Subcutaneous adipose tissue (tissue), 4 donors: ENCODE data around the gene CNN2. TPM values are rescaled to one million over a fixed set of nuclear protein-coding genes. Genes with fewer than 3 reads are reported as not detected.

Experiments
- total RNA-seq, 4 donors: library from RNA; depleted of rRNA; stranded (reverse); fragments of >200 nt; gene quantifications; one replicate each; pipeline ENCODE4 v1.1.0, GENCODE V29; 2016
- TF ChIP-seq, protein P1 (sequence below): fragments of 450-650 bp; IDR thresholded peaks from one replicate; pipeline ENCODE4 v1.5.1; 2016; ENCODE audit warnings: low read depth, mild to moderate bottlenecking, control low read depth, antibody characterized with exemption, moderate library complexity

The CNN2 gene
- total RNA-seq, 4 donors from 2014 or later = 32.1 to 86.8 (median 52.2) TPM

DNA sequence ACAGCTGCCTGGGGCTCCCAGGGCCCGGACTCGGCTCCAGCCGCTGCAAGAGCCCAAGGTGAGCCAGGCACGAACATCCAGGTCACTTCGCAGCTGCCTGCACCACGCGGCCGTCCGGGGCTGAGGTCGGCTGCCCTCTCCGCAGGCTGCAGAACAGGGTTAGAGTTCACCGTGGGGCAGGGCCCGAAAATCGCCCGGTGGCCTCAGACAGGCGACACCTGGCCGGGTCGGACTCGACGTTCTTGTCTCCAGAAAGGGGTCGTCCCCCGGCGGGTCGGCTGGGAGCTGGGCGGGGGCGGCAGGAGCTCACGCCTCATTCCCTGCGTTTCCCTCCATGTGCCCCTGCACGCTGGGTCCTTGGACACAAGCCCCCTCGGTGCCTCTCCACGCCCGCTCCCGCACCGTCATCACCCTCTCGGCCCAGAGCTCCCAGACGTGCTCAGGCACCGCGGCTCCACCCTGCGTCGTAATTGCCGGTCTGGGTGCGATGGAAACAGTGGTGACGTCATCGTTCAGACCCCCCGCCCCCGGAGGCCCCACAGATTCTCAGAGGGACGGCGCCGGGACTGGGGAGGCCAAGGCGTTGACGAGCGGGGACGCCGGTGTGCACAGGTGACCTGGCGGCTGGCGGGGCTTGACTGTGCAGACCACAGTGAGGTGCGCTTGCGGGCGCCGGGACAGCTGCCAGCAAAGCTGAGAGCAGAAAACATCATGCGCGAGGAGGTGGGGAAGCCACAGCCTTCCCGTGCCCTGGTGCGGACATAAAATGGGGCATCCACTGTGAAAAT lies 30.2 kb upstream of the CNN2 start:
- TF ChIP-seq, protein P1, sequence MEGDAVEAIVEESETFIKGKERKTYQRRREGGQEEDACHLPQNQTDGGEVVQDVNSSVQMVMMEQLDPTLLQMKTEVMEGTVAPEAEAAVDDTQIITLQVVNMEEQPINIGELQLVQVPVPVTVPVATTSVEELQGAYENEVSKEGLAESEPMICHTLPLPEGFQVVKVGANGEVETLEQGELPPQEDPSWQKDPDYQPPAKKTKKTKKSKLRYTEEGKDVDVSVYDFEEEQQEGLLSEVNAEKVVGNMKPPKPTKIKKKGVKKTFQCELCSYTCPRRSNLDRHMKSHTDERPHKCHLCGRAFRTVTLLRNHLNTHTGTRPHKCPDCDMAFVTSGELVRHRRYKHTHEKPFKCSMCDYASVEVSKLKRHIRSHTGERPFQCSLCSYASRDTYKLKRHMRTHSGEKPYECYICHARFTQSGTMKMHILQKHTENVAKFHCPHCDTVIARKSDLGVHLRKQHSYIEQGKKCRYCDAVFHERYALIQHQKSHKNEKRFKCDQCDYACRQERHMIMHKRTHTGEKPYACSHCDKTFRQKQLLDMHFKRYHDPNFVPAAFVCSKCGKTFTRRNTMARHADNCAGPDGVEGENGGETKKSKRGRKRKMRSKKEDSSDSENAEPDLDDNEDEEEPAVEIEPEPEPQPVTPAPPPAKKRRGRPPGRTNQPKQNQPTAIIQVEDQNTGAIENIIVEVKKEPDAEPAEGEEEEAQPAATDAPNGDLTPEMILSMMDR = no peak

DNA sequence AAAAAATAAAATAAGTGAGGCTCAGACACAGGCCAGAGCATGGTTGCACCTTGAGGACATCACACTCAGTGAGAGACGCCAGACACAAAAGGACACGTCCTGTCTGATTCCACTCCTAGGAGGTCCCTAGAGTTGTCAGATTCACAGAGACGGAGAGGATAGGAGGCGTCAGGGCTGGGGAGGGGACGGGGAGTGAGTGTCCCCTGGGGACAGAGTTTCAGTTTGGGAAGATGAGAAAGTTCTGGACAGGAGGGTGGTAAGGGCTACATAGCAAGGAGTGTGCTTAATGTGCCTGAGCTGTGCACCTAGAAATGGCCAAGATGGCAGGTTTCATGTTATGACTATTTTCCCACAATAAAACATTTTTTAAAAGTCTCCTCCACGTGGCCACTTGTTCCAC lies 28.3 kb upstream of the CNN2 start:
- TF ChIP-seq, protein P1 = no peak

DNA sequence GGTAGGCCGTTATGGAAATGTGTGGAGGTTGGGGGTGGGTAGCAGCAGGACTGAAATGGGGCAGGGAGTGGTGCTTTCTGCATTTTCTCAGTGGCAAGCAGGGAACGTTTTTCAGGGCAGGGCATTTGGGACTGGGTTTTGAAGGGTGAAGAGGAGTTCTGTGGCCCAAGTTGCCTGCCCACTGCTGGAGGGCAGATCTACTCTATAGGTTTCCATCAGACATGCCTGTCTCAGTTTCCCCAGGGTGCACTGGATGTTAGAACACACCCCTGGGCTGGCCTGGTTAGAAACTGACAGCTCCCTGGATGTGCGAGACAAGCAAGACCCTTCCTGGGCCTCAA lies 27.1 kb upstream of the CNN2 start:
- TF ChIP-seq, protein P1 = no peak

DNA sequence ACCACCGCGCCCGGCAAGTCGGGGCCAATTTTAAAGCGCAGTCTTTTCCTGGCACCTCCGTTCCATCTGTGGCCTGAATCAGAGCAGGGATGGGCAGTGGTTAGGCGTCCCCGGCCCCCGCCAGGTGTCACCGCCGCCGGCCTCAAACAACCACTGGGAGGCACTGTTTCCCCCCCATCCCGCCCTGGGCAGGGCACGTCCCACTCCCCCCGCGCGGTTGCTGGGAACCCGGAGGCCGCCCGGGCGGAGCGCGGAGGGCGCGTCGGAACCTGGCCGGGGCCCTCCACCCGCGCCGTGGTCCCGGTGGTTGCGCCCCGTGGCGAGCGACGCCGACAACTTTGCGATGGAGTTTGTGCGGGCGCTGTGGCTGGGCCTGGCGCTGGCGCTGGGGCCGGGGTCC lies 26.3 kb upstream of the CNN2 start, which contains the start of gene GRIN3B:
GRIN3B (plus strand) TSS at position 325 of the 400 bp plus-strand sequence; CDS start at position 344, 19 bp downstream.
- TF ChIP-seq, protein P1 = no peak

DNA sequence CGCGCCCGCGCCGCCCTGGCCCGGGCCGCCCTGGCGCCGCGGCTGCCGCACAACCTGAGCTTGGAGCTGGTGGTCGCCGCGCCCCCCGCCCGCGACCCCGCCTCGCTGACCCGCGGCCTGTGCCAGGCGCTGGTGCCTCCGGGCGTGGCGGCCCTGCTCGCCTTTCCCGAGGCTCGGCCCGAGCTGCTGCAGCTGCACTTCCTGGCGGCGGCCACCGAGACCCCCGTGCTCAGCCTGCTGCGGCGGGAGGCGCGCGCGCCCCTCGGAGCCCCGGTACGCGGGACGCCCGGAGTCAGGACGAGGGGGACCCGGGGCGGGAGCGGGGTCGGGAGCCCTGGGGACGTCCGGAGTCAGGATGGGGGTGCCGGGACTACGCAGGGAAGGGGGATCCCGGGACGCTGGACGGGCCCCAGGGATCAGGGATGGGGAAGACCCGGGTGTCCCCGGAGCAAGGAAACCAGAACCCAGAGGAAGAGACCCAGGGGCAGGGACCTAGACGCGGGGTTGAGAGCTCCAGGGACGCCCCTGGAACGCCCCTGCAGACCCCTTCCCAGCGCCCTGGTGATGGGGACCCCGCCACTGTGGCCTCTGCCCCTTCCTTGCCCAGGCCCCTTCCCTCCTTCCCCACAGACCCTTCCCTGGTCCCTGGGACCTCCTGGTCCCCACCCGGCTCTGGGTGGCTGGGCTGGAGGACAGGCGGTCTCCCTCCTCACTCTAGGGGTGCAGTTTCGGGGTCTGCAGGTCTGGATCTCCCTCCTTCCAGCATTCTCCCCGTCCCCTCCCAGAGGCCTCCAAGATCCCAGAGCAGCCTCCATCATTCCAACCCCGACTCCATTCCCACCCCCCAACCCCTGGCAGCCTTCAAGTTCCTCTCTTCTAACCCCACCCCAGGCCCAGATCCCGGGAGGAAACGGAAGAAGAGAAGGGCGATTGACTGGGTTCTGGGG lies 25.5 kb upstream of the CNN2 start:
- TF ChIP-seq, protein P1 = no peak

DNA sequence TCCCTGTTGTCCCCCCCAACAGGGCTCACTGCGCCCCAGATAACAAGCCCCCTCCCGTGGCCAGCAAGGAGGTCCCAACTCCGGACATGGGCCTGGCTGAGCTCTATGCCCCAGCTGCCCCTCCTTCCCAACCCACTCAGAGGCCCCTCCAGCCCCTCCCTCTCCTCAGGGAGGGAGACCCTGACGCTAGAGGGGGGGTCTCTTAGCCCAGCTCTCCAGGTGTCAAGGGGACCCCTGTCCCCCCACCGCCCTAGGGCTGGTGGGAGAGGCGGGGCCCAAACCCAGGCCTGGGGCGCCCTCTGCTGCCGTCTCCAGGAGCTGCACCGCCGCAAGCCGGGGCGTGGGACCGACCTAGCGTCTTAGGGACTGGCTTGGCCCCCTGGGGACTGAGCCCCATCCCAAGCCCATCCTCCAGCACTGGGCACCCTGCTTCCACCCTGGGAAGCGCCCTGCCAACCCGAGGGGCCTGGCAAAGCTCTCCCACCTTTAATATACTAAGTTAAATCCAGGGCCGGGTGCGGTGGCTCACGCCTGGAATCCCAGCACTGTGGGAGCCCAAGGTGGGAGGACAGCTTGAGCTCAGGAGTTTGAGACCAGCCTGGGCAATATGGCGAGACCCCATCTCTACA lies 24.8 kb upstream of the CNN2 start:
- TF ChIP-seq, protein P1 = no peak
